Sigmoid colon (tissue), 4 donors: ENCODE data around the gene FBXO15.

Experiments used
- EP300 ChIP-seq, 4 donors: sonication (generic); formaldehyde crosslinking; IDR thresholded peaks; one replicate each; pipeline ENCODE4 v1.6.1; 2017; ENCODE audit warnings: antibody characterized with exemption in 4 of 4
- TF ChIP-seq, protein P1 (sequence below), 4 experiments: fragments of 450-650 bp in 3 of 4; fragments of 200-600 bp in 1 of 4; IDR thresholded peaks; one replicate each; pipeline ENCODE4 v1.5.1; 2016 to 2019; ENCODE audit warnings: antibody characterized with exemption in 4 of 4, mild to moderate bottlenecking in 3 of 4, moderate library complexity in 2 of 4

DNA sequence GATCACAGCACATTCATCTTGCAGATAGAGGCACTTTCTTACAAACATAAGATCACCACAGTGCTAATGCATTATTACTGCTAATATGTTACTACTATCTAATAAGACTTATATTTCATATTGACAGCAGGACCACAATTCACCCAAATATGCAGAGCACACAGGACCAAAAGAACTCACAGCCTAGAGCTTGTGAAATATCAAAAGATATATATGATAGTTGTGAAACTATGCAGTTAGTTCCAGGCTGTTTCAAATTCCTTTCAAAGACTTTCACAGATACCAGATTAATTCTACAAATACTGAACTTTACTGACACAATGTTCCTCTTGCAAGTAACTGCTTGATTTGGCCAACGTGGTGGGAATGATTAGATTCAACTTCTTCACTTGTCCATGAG lies 23.0 kb downstream of the FBXO15 start:
- TF ChIP-seq, protein P1, sequence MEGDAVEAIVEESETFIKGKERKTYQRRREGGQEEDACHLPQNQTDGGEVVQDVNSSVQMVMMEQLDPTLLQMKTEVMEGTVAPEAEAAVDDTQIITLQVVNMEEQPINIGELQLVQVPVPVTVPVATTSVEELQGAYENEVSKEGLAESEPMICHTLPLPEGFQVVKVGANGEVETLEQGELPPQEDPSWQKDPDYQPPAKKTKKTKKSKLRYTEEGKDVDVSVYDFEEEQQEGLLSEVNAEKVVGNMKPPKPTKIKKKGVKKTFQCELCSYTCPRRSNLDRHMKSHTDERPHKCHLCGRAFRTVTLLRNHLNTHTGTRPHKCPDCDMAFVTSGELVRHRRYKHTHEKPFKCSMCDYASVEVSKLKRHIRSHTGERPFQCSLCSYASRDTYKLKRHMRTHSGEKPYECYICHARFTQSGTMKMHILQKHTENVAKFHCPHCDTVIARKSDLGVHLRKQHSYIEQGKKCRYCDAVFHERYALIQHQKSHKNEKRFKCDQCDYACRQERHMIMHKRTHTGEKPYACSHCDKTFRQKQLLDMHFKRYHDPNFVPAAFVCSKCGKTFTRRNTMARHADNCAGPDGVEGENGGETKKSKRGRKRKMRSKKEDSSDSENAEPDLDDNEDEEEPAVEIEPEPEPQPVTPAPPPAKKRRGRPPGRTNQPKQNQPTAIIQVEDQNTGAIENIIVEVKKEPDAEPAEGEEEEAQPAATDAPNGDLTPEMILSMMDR (IDR thresholded peaks at IDR 0.05) = no peak
- TF ChIP-seq EP300 (IDR thresholded peaks at IDR 0.05) = no peak
